ENCODE measurements around the gene LHX3. TPM values are rescaled to one million over a fixed set of nuclear protein-coding genes. Genes with fewer than 3 reads are reported as not detected.

The LHX3 gene
- total RNA-seq, 1 experiment from 2014 or later = not detected

DNA sequence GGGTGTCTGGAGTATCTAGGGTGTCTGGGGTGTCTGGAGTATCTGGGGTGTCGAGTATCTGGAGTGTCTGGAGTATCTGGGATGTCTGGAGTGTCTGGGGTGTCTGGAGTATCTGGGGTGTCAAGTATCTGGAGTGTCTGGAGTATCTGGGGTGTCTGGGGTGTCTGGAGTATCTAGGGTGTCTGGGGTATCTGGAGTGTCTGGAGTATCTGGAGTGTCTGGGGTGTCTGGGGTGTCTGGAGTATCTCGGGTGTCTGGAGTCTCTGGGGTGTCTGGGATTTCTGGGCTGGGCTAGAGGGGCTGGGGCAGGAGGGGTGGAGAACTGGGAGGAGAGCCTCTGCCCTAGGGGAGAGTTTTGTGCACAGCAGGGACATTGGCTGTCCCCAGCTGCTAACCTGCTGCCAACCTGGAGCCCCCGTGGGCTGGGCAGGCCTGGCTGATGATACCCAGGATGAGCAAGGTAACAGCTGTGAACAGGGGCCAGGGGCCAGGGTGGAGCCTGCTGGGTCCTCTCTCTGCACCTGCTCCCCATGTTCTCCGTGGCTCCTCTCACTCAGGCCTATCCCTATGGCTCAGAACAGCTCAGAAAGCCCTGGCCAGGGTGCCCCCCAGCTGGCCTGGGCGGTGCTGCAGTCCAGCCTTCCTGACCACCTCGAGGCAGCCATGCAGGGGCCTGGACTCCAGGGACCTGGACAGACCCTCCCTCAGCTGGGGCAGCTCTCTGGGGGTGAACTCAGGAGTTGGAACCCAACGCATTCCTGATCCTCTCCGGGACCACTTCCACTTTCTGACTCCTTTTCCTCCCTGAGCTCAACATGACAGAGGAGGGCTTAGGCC lies 29.9 kb downstream of the LHX3 start:
- no peaks in the 10 kb centered on the region for H3K27me3 ChIP-seq (ENCODE audit: insufficient read depth, low read length)
- peak overlapping the region in 1 of 3 experiments; percentile 44; a peak in 3 of 7 replicates for H3K27ac Mint-ChIP-seq
- H3K23me2 ChIP-seq (ENCODE audit: insufficient read length, low read depth, low read length, poor library complexity, severe bottlenecking) = no peaks in the 10 kb centered on the region
- no peak overlapping the region for H3K23ac ChIP-seq (ENCODE audit: insufficient read length, low read depth, low read length)
- H3K9ac ChIP-seq (ENCODE audit: extremely low read depth, insufficient read length, low read length) = no peak overlapping the region
- H3K14ac ChIP-seq (ENCODE audit: insufficient read depth, low read length) = no peak overlapping the region
- no peak overlapping the region for H3T11ph ChIP-seq (ENCODE audit: low read length)
- H3K56ac ChIP-seq (ENCODE audit: insufficient read length, low read depth, low read length) = no peak overlapping the region
- H3K18ac ChIP-seq (ENCODE audit: insufficient read length, low read depth, low read length) = no peak overlapping the region
- no peaks in the 10 kb centered on the region; a peak in 2 of 5 replicates for H3K9me3 Mint-ChIP-seq
- H3K36me3 Mint-ChIP-seq (ENCODE audit: insufficient read depth in 1 of 3, low read depth in 3 of 3) = no peaks in the 10 kb centered on the region
- peaks cover 1% of the 10 kb centered on the region; the same call in 1 of the 2 replicates for H3K4me1 ChIP-seq (ENCODE audit: insufficient read depth, low read length)
- no peaks in the 10 kb centered on the region for H3K9me3 ChIP-seq (ENCODE audit: control insufficient read depth, low read depth, low read length)
- no peaks in the 10 kb centered on the region for H4K20me1 ChIP-seq (ENCODE audit: control insufficient read depth, insufficient read depth, insufficient read length)
- no peaks in the 10 kb centered on the region for H3K79me2 ChIP-seq (ENCODE audit: insufficient read depth, low read length)
- no peak overlapping the region for H4K8ac ChIP-seq (replicated peaks; ENCODE audit: insufficient read length, low read depth, low read length)
- DNase-seq = no peak
- H3K27me3 Mint-ChIP-seq (ENCODE audit: low read depth) = no peaks in the 10 kb centered on the region
- H2AFZ ChIP-seq (ENCODE audit: low read length) = no peak overlapping the region
- no peak overlapping the region for H4K5ac ChIP-seq (ENCODE audit: insufficient read length, low read depth, low read length)
- H2BK20ac ChIP-seq (ENCODE audit: low read depth, low read length, poor library complexity, severe bottlenecking) = no peak overlapping the region
- H3K4me1 Mint-ChIP-seq = peaks cover 32 to 59% of the 10 kb centered on the region in 2 experiments
- H3K27ac ChIP-seq (ENCODE audit: insufficient read length, low read depth, low read length) = no peak overlapping the region
- no peak overlapping the region for H2BK15ac ChIP-seq (ENCODE audit: low read depth, low read length)
- TF ChIP-seq, protein P1, sequence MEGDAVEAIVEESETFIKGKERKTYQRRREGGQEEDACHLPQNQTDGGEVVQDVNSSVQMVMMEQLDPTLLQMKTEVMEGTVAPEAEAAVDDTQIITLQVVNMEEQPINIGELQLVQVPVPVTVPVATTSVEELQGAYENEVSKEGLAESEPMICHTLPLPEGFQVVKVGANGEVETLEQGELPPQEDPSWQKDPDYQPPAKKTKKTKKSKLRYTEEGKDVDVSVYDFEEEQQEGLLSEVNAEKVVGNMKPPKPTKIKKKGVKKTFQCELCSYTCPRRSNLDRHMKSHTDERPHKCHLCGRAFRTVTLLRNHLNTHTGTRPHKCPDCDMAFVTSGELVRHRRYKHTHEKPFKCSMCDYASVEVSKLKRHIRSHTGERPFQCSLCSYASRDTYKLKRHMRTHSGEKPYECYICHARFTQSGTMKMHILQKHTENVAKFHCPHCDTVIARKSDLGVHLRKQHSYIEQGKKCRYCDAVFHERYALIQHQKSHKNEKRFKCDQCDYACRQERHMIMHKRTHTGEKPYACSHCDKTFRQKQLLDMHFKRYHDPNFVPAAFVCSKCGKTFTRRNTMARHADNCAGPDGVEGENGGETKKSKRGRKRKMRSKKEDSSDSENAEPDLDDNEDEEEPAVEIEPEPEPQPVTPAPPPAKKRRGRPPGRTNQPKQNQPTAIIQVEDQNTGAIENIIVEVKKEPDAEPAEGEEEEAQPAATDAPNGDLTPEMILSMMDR (conservative IDR thresholded peaks at IDR 0.05) = no peak
- H3K4me3 Mint-ChIP-seq = no peak overlapping the region; a peak in 1 of 5 replicates
- H3K4me2 ChIP-seq (ENCODE audit: insufficient read depth, insufficient read length, low read length) = no peak overlapping the region
- no peak overlapping the region for H2BK5ac ChIP-seq (ENCODE audit: insufficient read length, low read length)
- H3K79me1 ChIP-seq (ENCODE audit: insufficient read depth, low read depth, low read length, poor library complexity, severe bottlenecking) = no peaks in the 10 kb centered on the region
- H2BK12ac ChIP-seq (ENCODE audit: insufficient read length, low read depth, low read length) = no peak overlapping the region
- no peak overlapping the region for H4K91ac ChIP-seq (ENCODE audit: insufficient read length, low read depth, low read length)
- H3K4ac ChIP-seq (ENCODE audit: low read depth, low read length) = no peak overlapping the region
- no CpG with 5 or more reads among the region's 8 CpGs for WGBS (ENCODE audit: extremely low coverage, insufficient read length, low lambda C conversion rate)
- H2AK5ac ChIP-seq (ENCODE audit: insufficient read length, low read length) = no peak overlapping the region
- no peak overlapping the region for H2BK120ac ChIP-seq (ENCODE audit: low read depth, low read length, poor library complexity, severe bottlenecking)

All from H9 (cell line).